GM12892 (cell line): ENCODE results near the gene TRAF3IP3.

Experiments used
- POLR2A ChIP-seq: IDR thresholded peaks from 2 replicates; pipeline ENCODE4 v1.6.1; 2011; ENCODE audit warnings: low read depth, low read length, control low read depth
- POLR2AphosphoS5 ChIP-seq: IDR thresholded peaks from 2 replicates; pipeline ENCODE4 v1.6.1; 2011; ENCODE audit warnings: low read depth, low read length, control low read depth
- TAF1 ChIP-seq: IDR thresholded peaks from 2 replicates; pipeline ENCODE4 v1.6.1; 2011; ENCODE audit warnings: low read depth, mild to moderate bottlenecking, control low read depth, low read length, borderline replicate concordance

GRCh38 chr1:209729436-209729835, 26.4 kb upstream of the TRAF3IP3 start:
- TF ChIP-seq POLR2A (no peak), POLR2AphosphoS5 (no peak), TAF1 (no peak)
